Endothelial cell of umbilical vein (primary cell): ENCODE data around the gene DNAJC24. TPM values are rescaled to one million over a fixed set of nuclear protein-coding genes. Genes with fewer than 3 reads are reported as not detected.

Experiments used
- BruUV-seq: library from RNA; stranded (reverse); fragments of 400-500 nt; replicated peaks from 2 replicates; lab custom pipeline; 2021; lab: Mats Ljungman, UMichigan
- CTCF ChIA-PET: fragments of 300-600, 350-600 bp; sonication (Branson Sonifier 250); formaldehyde crosslinking; loops from one replicate; lab custom pipeline; 2021; ENCODE audit warnings: antibody characterized with exemption, inconsistent platforms; lab: Charles Lee
- POLR2A ChIA-PET: fragments of 300-600, 350-600 bp; sonication (Branson Sonifier 250); formaldehyde crosslinking; loops from one replicate; lab custom pipeline; 2021; ENCODE audit warnings: antibody characterized with exemption, inconsistent platforms; lab: Charles Lee
- DNase-seq: peaks from one replicate; pipeline ENCODE4 v3.0.0-alpha.2; 2011; ENCODE audit warnings: low read depth, low spot score
- FAIRE-seq: peaks from 2 replicates; lab custom pipeline; 2011; peaks lifted over from hg19 to GRCh38; lab: Jason Lieb, UNC
- H2AFZ ChIP-seq: 2 replicates; pipeline ENCODE4 v1.6.0; 2012; ENCODE audit warnings: low read depth, low read length, control low read depth, inconsistent platforms
- H3K27ac ChIP-seq: 2 replicates; pipeline ENCODE4 v1.5.1; 2011; ENCODE audit warnings: low read depth, mild to moderate bottlenecking, control low read depth, low read length, moderate library complexity; ENCODE audit not compliant: insufficient read depth
- H3K27me3 ChIP-seq, 2 experiments: 2 replicates each; pipeline versions ENCODE4 v1.6.0 to v1.6.1; 2011; ENCODE audit warnings: low read length in 2 of 2, mixed read lengths in 1 of 2; ENCODE audit not compliant: control insufficient read depth in 2 of 2, insufficient read depth in 2 of 2
- H3K36me3 ChIP-seq, 2 experiments: 2 replicates in 1 of 2; 3 replicates in 1 of 2; pipeline ENCODE4 v1.5.1; 2011; ENCODE audit warnings: low read length in 2 of 2, mild to moderate bottlenecking in 1 of 2, moderate library complexity in 1 of 2; ENCODE audit not compliant: control insufficient read depth in 2 of 2, insufficient read depth in 2 of 2; ENCODE audit errors: extremely low read depth in 1 of 2
- H3K4me1 ChIP-seq: 3 replicates; pipeline ENCODE4 v1.5.1; 2011; ENCODE audit warnings: mild to moderate bottlenecking, low read length; ENCODE audit not compliant: control insufficient read depth, insufficient read depth; ENCODE audit errors: extremely low read depth
- H3K4me2 ChIP-seq: 2 replicates; pipeline ENCODE4 v1.6.1; 2011; ENCODE audit warnings: low read length, control low read depth, mixed read lengths; ENCODE audit not compliant: insufficient read depth
- H3K4me3 ChIP-seq, 3 experiments: fragments of 200-600 bp in 1 of 3; sonication (generic), shearing (Covaris generic) in 1 of 3; replicated peaks in 1 of 3; 2 replicates each; pipeline ENCODE4 v1.5.1; 2011 to 2016; ENCODE audit warnings: control low read depth in 3 of 3, low read length in 3 of 3, mild to moderate bottlenecking in 2 of 3, inconsistent platforms in 1 of 3, low read depth in 1 of 3, moderate library complexity in 1 of 3; ENCODE audit not compliant: insufficient read depth in 1 of 3
- H3K79me2 ChIP-seq: 2 replicates; pipeline ENCODE4 v1.6.0; 2012; ENCODE audit warnings: low read length, inconsistent platforms; ENCODE audit not compliant: control insufficient read depth, insufficient read depth
- H3K9ac ChIP-seq: replicated peaks from 2 replicates; pipeline ENCODE3; 2011; ENCODE audit warnings: low read length, control low read depth; ENCODE audit not compliant: insufficient read depth; ENCODE audit errors: extremely low read depth
- H3K9me1 ChIP-seq: replicated peaks from 3 replicates; pipeline ENCODE4 v1.6.0; 2011; ENCODE audit warnings: mild to moderate bottlenecking, low read length; ENCODE audit not compliant: control insufficient read depth, insufficient read depth; ENCODE audit errors: extremely low read depth
- H3K9me3 ChIP-seq: replicated peaks from 2 replicates; pipeline ENCODE4 v1.5.1; 2012; ENCODE audit warnings: low read length, inconsistent platforms; ENCODE audit not compliant: control insufficient read depth, insufficient read depth
- H4K20me1 ChIP-seq: replicated peaks from 2 replicates; pipeline ENCODE3; 2011; ENCODE audit warnings: mild to moderate bottlenecking, low read length; ENCODE audit not compliant: control insufficient read depth, insufficient read depth; ENCODE audit errors: extremely low read depth
- EZH2 ChIP-seq: IDR thresholded peaks from 2 replicates; pipeline ENCODE4 v1.6.1; 2012; ENCODE audit warnings: borderline replicate concordance, low read depth, mild to moderate bottlenecking, moderate library complexity, low read length, inconsistent platforms; ENCODE audit not compliant: severe bottlenecking
- FOS ChIP-seq: IDR thresholded peaks from 2 replicates; pipeline ENCODE4 v1.6.1; 2011; ENCODE audit warnings: mild to moderate bottlenecking, low read length, moderate library complexity, borderline replicate concordance; ENCODE audit not compliant: insufficient read depth
- GATA2 ChIP-seq: IDR thresholded peaks from 2 replicates; pipeline ENCODE4 v1.7.0; 2011; ENCODE audit warnings: low read depth, mild to moderate bottlenecking, moderate library complexity, mixed read lengths, low read length; ENCODE audit not compliant: insufficient read length, insufficient read depth
- JUN ChIP-seq: IDR thresholded peaks from 2 replicates; pipeline ENCODE4 v1.6.1; 2011; ENCODE audit warnings: borderline replicate concordance, low read depth; ENCODE audit not compliant: insufficient read length, insufficient read depth
- MYC ChIP-seq: IDR thresholded peaks from one replicate; pipeline ENCODE4 v1.6.1; 2011; ENCODE audit warnings: mild to moderate bottlenecking, low read depth, low read length
- POLR2A ChIP-seq: IDR thresholded peaks from 2 replicates; pipeline ENCODE4 v1.6.1; 2012; ENCODE audit warnings: low read depth, mild to moderate bottlenecking, control low read depth, low read length
- POLR2AphosphoS5 ChIP-seq: IDR thresholded peaks from 2 replicates; pipeline ENCODE4 v1.6.1; 2012; ENCODE audit warnings: low read depth, mild to moderate bottlenecking, control low read depth, low read length, moderate library complexity; ENCODE audit not compliant: insufficient read depth
- dilution Hi-C: fragments of 300-500 bp; cut with MboI; formaldehyde crosslinking; loops from one replicate; pipeline ENCODE4 v1.15.0; 2019; ENCODE audit warnings: low sequenced_read_pairs; ENCODE audit not compliant: extremely low pct_ligation_motif_present
- intact Hi-C: fragments of 100-400 bp; cut with micrococcal nuclease; formaldehyde crosslinking; loops from one replicate; pipeline ENCODE4 v1.10.0; 2022
- polyA plus RNA-seq, 4 experiments: library from polyadenylated mRNA; depleted of rRNA in 3 of 4; stranded (reverse) in 3 of 4; unstranded in 1 of 4; fragments of >200 nt; gene quantifications; 2 replicates each; pipeline versions ENCODE4 v1.2.1 to v1.2.3, GENCODE V29; 2011 to 2012; ENCODE audit warnings: missing spikeins in 1 of 4
- total RNA-seq: library from RNA; stranded (reverse); gene quantifications from 2 replicates; pipeline ENCODE4 v1.2.3, GENCODE V29; 2021
- TF ChIP-seq, protein P1 (sequence below): IDR thresholded peaks from 2 replicates; pipeline ENCODE4 v1.6.1; 2011; ENCODE audit not compliant: insufficient read depth, insufficient read length
- TF ChIP-seq, protein P2 (sequence below), 2 donors: IDR thresholded peaks; 1 replicate in 1 of 2; 2 replicates in 1 of 2; pipeline ENCODE4 v1.5.1; 2011; ENCODE audit warnings: low read length in 2 of 2, mild to moderate bottlenecking in 2 of 2, moderate library complexity in 2 of 2, control low read depth in 1 of 2, inconsistent platforms in 1 of 2, low read depth in 1 of 2; ENCODE audit not compliant: insufficient read depth in 1 of 2; ENCODE audit errors: extremely low read depth in 1 of 2

DNAJC24 gene
- total and polyA plus RNA-seq, 2 donors (not counting 3 experiments of a cell fraction or from before 2014, with no cell fraction given), result 7.2 to 16.8 TPM

DNA sequence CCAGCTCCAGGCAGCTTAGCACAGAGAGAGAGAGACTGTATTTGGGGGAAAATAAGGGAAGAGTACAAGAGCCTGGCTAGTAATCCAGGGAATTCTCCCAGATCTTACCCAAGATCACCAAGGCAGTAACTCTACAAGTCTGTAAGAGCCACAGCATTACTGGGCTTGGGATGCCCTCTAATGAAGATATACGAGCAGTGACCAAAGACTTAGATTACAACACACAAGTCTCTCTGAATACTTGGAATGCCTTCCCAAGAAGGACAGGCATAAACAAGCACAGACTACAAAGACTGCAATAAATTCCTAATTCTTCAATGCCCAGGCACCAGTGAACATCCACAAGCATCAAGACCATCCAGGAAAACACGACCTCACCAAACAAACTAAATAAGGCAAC lies 17.7 kb downstream of the DNAJC24 start:
- no peak overlapping the region for H3K9ac ChIP-seq
- no peaks in the 10 kb centered on the region for H3K9me1 ChIP-seq
- H4K20me1 ChIP-seq, result no peaks in the 10 kb centered on the region
- BruUV-seq, result no TSS peak
- H3K4me2 ChIP-seq, result no peak overlapping the region
- FAIRE-seq (no peak), DNase-seq (no peak)
- dilution Hi-C loops, result no loop called here
- CTCF ChIA-PET, result interaction anchor here (0.8 kb wide), 1 partner anchor 9 kb away, joined by 3 read pairs; no protein-coding TSS in a partner anchor
- H3K27ac ChIP-seq, result no peak overlapping the region
- TF ChIP-seq GATA2 (no peak), POLR2A (no peak), POLR2AphosphoS5 (no peak), JUN (no peak), EZH2 (no peak), FOS (no peak), MYC (no peak)
- TF ChIP-seq, protein P1, sequence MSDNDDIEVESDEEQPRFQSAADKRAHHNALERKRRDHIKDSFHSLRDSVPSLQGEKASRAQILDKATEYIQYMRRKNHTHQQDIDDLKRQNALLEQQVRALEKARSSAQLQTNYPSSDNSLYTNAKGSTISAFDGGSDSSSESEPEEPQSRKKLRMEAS, result no peak
- TF ChIP-seq, protein P2, sequence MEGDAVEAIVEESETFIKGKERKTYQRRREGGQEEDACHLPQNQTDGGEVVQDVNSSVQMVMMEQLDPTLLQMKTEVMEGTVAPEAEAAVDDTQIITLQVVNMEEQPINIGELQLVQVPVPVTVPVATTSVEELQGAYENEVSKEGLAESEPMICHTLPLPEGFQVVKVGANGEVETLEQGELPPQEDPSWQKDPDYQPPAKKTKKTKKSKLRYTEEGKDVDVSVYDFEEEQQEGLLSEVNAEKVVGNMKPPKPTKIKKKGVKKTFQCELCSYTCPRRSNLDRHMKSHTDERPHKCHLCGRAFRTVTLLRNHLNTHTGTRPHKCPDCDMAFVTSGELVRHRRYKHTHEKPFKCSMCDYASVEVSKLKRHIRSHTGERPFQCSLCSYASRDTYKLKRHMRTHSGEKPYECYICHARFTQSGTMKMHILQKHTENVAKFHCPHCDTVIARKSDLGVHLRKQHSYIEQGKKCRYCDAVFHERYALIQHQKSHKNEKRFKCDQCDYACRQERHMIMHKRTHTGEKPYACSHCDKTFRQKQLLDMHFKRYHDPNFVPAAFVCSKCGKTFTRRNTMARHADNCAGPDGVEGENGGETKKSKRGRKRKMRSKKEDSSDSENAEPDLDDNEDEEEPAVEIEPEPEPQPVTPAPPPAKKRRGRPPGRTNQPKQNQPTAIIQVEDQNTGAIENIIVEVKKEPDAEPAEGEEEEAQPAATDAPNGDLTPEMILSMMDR (IDR thresholded peaks at IDR 0.05; ENCODE audit: extremely low read depth in 1 of 2, insufficient read depth in 1 of 2, low read depth in 1 of 2, low read length in 2 of 2), result no peak
- no peak overlapping the region for H3K4me3 ChIP-seq
- POLR2A ChIA-PET, result no interaction called here
- peaks cover 4% of the 10 kb centered on the region for H3K79me2 ChIP-seq
- no peaks in the 10 kb centered on the region for H3K9me3 ChIP-seq
- no peaks in the 10 kb centered on the region for H3K27me3 ChIP-seq
- H3K36me3 ChIP-seq, result no peaks in the 10 kb centered on the region
- H3K4me1 ChIP-seq, result no peaks in the 10 kb centered on the region
- no peak overlapping the region for H2AFZ ChIP-seq
- intact Hi-C loops, result no loop called here
